ENCODE measurements around the gene ARHGAP26. TPM values are rescaled to one million over a fixed set of nuclear protein-coding genes. Genes with fewer than 3 reads are reported as not detected.

Gene ARHGAP26
- total and polyA plus RNA-seq, 2 of the 4 experiments (the other 2 are of a cell fraction): 0.54 to 0.56 TPM

DNA sequence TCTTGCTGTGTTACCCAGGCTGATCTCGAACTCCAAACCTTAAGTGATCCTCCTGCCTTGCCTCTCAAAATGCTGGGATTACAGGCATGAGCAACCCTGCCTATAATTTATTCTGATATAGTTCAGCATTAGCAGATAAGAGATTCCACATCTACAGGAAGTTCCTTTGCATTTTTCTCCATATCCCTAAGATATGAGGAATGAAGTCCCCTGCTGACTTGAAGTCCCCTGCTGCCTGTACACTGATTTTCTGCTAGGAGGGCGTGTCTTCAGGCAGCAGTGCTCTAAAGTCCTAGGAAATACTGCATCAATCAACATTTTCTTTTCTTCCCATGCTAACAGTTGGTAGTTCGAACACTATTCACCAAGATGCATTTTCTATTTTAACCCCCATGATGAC, 105.8 kb downstream of the ARHGAP26 start:
- ChIA-PET CTCF (interaction anchor here (0.7 to 1.0 kb wide), 2 partner anchors 128 to 142 kb away, joined by 3 to 5 read pairs; no protein-coding TSS in a partner anchor), POLR2A (ENCODE audit: unreplicated experiment) (no interaction called here)
- Histone ChIP-seq H2BK15ac (ENCODE audit: low read depth, low read length) (no peak overlapping the region), H3K56ac (ENCODE audit: extremely low read depth, insufficient read depth, low read length) (no peak overlapping the region), H3K9me1 (ENCODE audit: insufficient read depth, low read length) (no peaks in the 10 kb centered on the region), H3K79me1 (ENCODE audit: low read depth in 1 of 2, low read length in 2 of 2) (no peaks in the 10 kb centered on the region), H3K4me3 (ENCODE audit: insufficient read depth, low read depth, low read length) (no peak overlapping the region), H3K27me3 (ENCODE audit: control insufficient read depth, insufficient read depth, low read length) (peaks cover 20% of the 10 kb centered on the region), H3K36me3 (ENCODE audit: control insufficient read depth, insufficient read depth, low read length) (no peaks in the 10 kb centered on the region), H3K23ac (ENCODE audit: low read depth, low read length) (no peak overlapping the region), H3K27ac (ENCODE audit: insufficient read depth, low read length) (no peak overlapping the region), H2AFZ (replicated peaks; ENCODE audit: low read length, poor library complexity) (no peak overlapping the region), H2AK9ac (replicated peaks; ENCODE audit: low read depth, low read length, poor library complexity) (no peak overlapping the region), H2AK5ac (ENCODE audit: low read depth, low read length) (no peak overlapping the region), H2BK120ac (ENCODE audit: low read depth, low read length) (no peak overlapping the region), H3K4me2 (ENCODE audit: low read depth, low read length) (no peak overlapping the region), H2BK20ac (ENCODE audit: low read depth, low read length) (no peak overlapping the region), H3K14ac (replicated peaks; ENCODE audit: low read depth, low read length) (no peak overlapping the region), H3K9ac (ENCODE audit: low read depth, low read length) (no peak overlapping the region), H4K91ac (ENCODE audit: insufficient read depth, low read depth, low read length) (no peak overlapping the region), H3K18ac (ENCODE audit: low read depth, low read length) (no peak overlapping the region), H3K4me1 (ENCODE audit: control insufficient read depth, insufficient read depth, low read length) (peaks cover 3% of the 10 kb centered on the region), H3K4ac (ENCODE audit: low read depth, low read length) (no peak overlapping the region), H2BK5ac (ENCODE audit: low read depth, low read length, poor library complexity, severe bottlenecking) (no peak overlapping the region), H4K20me1 (ENCODE audit: insufficient read depth, low read length) (no peaks in the 10 kb centered on the region), H3K9me3 (ENCODE audit: control insufficient read depth, insufficient read depth, low read length) (no peaks in the 10 kb centered on the region), H4K8ac (ENCODE audit: low read depth in 2 of 2, low read length in 2 of 2) (no peak overlapping the region), H4K5ac (ENCODE audit: low read depth, low read length) (no peak overlapping the region)
- no CpG with 5 or more reads among the region's 3 CpGs for WGBS, 2 experiments (ENCODE audit: extremely low coverage in 2 of 2, insufficient read length in 1 of 2)
- no TSS peak for BruUV-seq (replicated peaks)
- intact Hi-C loops (cut with micrococcal nuclease): no loop called here
- DNase-seq: no peak
- in situ Hi-C loops (cut with MboI; ENCODE audit: low sequenced_read_pairs): loop anchor here (10.0 kb wide), 1 partner anchor 271 kb away; no protein-coding TSS in a partner anchor
- ATAC-seq (ENCODE audit: low read depth): no peak
- TF ChIP-seq MXI1 (IDR thresholded peaks at IDR 0.05; ENCODE audit: borderline replicate concordance, low read depth, low read length) (no peak), MAFK (IDR thresholded peaks at IDR 0.05; ENCODE audit: low read depth, low read length) (no peak), BHLHE40 (IDR thresholded peaks at IDR 0.05; ENCODE audit: low read depth, low read length) (no peak), FOS (IDR thresholded peaks at IDR 0.05; ENCODE audit: low read depth, low read length) (no peak), CEBPB (IDR thresholded peaks at IDR 0.05; ENCODE audit: low read depth, low read length) (no peak), POLR2A (IDR thresholded peaks at IDR 0.05; ENCODE audit: low read depth, low read length) (no peak), RFX5 (IDR thresholded peaks at IDR 0.05; ENCODE audit: low read depth, low read length) (no peak), RCOR1 (IDR thresholded peaks at IDR 0.05; ENCODE audit: insufficient replicate concordance, low read length) (no peak), MAZ (IDR thresholded peaks at IDR 0.05; ENCODE audit: borderline replicate concordance, low read depth, low read length) (no peak), NFE2L2 (IDR thresholded peaks at IDR 0.05; ENCODE audit: low read depth, low read length) (no peak)
- TF ChIP-seq, protein P1, sequence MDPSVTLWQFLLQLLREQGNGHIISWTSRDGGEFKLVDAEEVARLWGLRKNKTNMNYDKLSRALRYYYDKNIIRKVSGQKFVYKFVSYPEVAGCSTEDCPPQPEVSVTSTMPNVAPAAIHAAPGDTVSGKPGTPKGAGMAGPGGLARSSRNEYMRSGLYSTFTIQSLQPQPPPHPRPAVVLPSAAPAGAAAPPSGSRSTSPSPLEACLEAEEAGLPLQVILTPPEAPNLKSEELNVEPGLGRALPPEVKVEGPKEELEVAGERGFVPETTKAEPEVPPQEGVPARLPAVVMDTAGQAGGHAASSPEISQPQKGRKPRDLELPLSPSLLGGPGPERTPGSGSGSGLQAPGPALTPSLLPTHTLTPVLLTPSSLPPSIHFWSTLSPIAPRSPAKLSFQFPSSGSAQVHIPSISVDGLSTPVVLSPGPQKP (IDR thresholded peaks at IDR 0.05; ENCODE audit: borderline replicate concordance, low read depth, low read length): no peak
- TF ChIP-seq, protein P2, sequence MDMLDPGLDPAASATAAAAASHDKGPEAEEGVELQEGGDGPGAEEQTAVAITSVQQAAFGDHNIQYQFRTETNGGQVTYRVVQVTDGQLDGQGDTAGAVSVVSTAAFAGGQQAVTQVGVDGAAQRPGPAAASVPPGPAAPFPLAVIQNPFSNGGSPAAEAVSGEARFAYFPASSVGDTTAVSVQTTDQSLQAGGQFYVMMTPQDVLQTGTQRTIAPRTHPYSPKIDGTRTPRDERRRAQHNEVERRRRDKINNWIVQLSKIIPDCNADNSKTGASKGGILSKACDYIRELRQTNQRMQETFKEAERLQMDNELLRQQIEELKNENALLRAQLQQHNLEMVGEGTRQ (IDR thresholded peaks at IDR 0.05; ENCODE audit: low read depth, low read length): no peak
- TF ChIP-seq, protein P3, sequence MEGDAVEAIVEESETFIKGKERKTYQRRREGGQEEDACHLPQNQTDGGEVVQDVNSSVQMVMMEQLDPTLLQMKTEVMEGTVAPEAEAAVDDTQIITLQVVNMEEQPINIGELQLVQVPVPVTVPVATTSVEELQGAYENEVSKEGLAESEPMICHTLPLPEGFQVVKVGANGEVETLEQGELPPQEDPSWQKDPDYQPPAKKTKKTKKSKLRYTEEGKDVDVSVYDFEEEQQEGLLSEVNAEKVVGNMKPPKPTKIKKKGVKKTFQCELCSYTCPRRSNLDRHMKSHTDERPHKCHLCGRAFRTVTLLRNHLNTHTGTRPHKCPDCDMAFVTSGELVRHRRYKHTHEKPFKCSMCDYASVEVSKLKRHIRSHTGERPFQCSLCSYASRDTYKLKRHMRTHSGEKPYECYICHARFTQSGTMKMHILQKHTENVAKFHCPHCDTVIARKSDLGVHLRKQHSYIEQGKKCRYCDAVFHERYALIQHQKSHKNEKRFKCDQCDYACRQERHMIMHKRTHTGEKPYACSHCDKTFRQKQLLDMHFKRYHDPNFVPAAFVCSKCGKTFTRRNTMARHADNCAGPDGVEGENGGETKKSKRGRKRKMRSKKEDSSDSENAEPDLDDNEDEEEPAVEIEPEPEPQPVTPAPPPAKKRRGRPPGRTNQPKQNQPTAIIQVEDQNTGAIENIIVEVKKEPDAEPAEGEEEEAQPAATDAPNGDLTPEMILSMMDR (conservative IDR thresholded peaks at IDR 0.05; ENCODE audit: low read depth, low read length): no peak
- dilution Hi-C loops (cut with HindIII; ENCODE audit: low sequenced_read_pairs, unreplicated experiment): loop anchor here (25.0 kb wide), 1 partner anchor 164 kb away; no protein-coding TSS in a partner anchor
